ENCODE measurements around the gene RINL.
"Not testable (repeated sequence)": the region's sequence is repeated elsewhere in the genome, so short reads cannot be mapped to it uniquely, and the experiment has no call there.

RINL gene

DNA sequence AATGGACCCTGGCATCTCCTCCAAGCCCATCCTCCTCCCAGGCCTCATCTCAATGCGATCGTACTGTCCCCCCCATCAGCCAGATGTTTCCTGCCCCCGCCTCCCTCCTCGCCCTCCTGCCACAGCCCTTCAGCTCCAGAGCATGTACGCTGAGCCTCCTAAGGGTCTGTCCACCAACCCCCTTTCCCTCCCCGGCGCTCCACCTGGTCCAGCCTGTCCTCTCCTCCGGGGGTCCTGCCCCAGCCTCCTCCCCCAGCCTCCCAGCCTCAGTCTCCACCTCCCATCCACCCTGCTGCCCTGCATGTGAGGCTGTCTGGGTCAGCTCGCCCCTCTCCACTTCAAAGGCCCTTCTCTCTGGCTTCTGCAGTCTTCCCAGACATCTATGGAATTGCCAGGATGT is 16.9 kb upstream of the RINL start:
- no peak overlapping the region for H3K4me3 ChIP-seq (ENCODE audit: low read length)
- DNase-seq (ENCODE audit: low read depth) = no peak
- TF ChIP-seq, protein P1, sequence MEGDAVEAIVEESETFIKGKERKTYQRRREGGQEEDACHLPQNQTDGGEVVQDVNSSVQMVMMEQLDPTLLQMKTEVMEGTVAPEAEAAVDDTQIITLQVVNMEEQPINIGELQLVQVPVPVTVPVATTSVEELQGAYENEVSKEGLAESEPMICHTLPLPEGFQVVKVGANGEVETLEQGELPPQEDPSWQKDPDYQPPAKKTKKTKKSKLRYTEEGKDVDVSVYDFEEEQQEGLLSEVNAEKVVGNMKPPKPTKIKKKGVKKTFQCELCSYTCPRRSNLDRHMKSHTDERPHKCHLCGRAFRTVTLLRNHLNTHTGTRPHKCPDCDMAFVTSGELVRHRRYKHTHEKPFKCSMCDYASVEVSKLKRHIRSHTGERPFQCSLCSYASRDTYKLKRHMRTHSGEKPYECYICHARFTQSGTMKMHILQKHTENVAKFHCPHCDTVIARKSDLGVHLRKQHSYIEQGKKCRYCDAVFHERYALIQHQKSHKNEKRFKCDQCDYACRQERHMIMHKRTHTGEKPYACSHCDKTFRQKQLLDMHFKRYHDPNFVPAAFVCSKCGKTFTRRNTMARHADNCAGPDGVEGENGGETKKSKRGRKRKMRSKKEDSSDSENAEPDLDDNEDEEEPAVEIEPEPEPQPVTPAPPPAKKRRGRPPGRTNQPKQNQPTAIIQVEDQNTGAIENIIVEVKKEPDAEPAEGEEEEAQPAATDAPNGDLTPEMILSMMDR (IDR thresholded peaks at IDR 0.05; ENCODE audit: insufficient read depth, low read depth, low read length, missing control alignments) = no peak

DNA sequence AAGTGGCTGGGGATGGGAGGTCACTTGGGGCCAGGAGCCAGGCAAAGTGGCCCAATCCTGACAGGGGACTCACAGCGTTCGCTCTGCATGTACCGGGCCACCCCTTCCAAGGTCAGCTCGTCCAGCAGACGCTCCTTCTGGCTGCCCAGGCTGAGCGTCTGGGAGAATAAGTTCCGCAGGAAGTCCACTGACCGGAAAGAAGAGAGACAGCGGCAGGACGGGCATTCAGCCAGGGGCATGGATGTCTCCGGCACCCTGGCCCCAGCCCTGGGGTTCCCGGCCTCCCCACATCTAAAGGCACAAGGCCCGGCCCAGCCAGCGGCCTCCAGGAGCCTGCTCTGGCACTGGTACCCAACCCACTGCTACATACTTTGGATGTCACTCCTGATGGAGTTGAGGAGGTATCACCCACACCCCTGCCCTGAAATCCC is 15.3 kb upstream of the RINL start:
- TF ChIP-seq, protein P1 (IDR thresholded peaks at IDR 0.05; ENCODE audit: insufficient read depth, low read depth, low read length, missing control alignments) = no peak
- no peak overlapping the region for H3K4me3 ChIP-seq (ENCODE audit: low read length)
- DNase-seq (ENCODE audit: low read depth) = no peak

DNA sequence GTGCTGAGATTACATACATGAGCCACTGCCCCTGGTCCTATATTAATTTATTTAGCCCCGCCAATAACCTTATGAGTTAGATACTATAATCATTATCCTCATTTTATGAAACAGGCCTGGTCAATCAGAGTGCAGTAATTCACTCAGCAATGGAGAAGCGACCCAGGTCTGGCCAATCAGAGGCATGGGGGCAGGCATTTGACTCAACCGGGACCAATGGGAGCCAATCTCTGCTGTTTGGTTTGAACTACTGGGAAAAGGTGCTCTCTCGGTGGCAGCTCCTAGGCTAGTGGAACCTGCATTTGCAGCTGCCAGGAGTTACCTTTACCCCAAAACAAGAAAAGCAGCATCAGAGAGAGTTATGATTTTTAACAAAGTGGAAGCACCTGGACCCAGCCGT is 14.8 kb upstream of the RINL start:
- TF ChIP-seq, protein P1 (IDR thresholded peaks at IDR 0.05; ENCODE audit: insufficient read depth, low read depth, low read length, missing control alignments) = no peak
- no peak for DNase-seq (ENCODE audit: low read depth)
- no peak overlapping the region for H3K4me3 ChIP-seq (ENCODE audit: low read length)

DNA sequence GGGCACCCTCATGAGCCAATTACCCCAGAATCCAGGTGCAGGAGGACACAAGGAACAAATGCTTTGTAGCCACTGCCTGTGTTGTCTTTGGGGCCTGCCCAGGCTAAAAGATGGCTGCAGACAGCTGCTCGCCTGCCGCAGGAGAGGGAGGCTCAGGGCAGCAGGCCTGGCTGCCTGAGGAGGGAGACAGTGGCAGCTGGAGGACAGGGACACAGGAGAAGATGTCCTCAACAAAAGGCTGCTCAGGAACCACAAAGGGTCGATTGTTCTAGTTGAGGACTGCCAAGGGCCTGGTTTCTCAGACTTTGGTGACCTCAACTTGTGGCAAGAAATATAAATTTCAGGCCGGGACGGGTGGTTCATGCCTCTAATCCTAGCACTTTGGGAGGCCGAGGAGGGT is 13.7 kb upstream of the RINL start:
- TF ChIP-seq, protein P1 (IDR thresholded peaks at IDR 0.05; ENCODE audit: insufficient read depth, low read depth, low read length, missing control alignments) = no peak
- no peak overlapping the region for H3K4me3 ChIP-seq (ENCODE audit: low read length)
- no peak for DNase-seq (ENCODE audit: low read depth)

DNA sequence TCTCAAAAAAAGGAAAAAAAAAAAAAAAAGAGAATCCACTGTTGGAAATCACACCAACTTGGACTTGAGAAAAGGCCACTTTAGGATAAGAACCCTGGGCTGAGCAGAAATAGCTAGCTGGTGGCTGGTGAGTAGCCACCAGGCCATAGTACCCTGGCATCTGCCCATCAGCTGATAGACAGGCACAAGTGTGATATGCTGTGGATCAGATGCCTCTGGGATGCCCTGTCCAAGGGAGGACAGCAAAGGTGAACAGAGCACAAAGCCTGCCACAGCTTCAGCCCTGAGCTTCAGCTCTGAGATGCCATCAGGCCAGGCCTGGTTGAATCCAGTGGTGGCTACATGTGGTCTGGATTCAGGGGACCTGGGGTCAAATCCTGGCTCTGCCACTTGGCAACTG is 12.6 kb upstream of the RINL start:
- H3K4me3 ChIP-seq (ENCODE audit: low read length) = no peak overlapping the region
- TF ChIP-seq, protein P1 (IDR thresholded peaks at IDR 0.05; ENCODE audit: insufficient read depth, low read depth, low read length, missing control alignments) = no peak
- no peak for DNase-seq (ENCODE audit: low read depth)

DNA sequence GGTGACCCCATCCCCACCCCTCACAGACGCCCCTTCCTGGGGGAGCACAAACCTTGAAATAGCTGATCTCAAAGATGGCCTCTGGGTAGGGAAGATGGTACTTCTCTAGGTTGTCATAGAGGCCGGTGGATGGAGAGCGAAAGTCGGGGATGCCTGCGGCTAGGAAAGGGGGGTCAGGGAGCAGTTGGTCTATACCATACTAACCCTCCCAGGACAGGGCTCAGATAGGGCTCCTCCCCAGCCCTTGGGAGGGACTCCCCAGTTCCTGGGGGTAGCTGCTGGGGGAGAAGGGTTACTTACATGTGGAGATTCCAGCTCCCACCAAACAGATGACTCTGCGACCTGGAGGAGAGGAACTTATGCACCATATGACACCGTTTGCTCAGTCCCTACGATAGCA is 11.7 kb upstream of the RINL start:
- TF ChIP-seq, protein P1 (IDR thresholded peaks at IDR 0.05; ENCODE audit: insufficient read depth, low read depth, low read length, missing control alignments) = no peak
- H3K4me3 ChIP-seq (ENCODE audit: low read length) = no peak overlapping the region
- DNase-seq (ENCODE audit: low read depth) = no peak

DNA sequence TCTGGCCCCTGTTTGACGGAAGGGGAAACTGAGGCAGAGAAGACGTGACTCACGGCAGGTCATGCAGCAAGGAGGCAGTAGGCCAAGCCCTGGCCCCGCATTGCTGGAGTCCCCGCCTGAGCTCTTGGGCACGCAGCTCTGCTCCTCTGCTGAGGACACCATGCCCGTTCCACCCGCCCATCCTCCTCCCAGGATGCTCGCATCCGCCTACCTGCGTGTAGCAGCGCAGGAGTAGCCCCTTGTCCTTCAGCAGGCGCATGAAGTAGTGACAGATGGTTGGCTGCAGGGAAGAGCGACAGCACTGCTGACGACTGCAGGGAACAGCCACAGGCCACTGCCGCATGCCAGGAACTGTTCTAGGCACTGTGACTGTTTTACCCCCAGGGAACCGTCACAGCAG is 10.8 kb upstream of the RINL start:
- TF ChIP-seq, protein P1 (IDR thresholded peaks at IDR 0.05; ENCODE audit: insufficient read depth, low read depth, low read length, missing control alignments) = no peak
- DNase-seq (ENCODE audit: low read depth) = no peak

DNA sequence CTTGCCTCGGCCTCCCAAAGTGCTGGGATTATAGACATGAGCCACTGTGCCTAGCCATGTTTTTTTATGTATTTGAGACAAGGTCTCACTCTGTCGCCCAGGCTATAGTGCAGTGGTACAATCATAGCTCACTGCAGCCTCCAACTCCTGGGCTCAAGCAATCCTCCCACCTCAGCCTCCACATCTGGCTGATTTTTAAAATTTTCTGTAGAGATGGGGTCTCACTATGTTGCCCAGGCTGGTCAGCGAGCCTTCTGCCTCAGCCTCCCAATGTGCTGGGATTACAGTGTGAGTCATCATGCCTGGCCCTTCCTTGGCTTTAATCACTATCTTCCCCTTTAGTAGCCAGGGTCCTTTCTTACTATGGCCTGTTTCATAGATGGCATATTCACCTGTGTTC is 6.6 kb upstream of the RINL start:
- not testable (repeated sequence) for DNase-seq (ENCODE audit: low read depth); H3K4me3 ChIP-seq (ENCODE audit: low read length)

More for the DNA sequence above, 10.8 kb upstream of the RINL start:
- no peak overlapping the region for H3K4me3 ChIP-seq (ENCODE audit: low read length)

All from epithelial cell of esophagus (primary cell).